ENCODE results near the gene PTPRD. TPM values are rescaled to one million over a fixed set of nuclear protein-coding genes. Genes with fewer than 3 reads are reported as not detected.

The PTPRD gene
- total RNA-seq, 4 donors from 2014 or later, result 19.6 to 78.9 (median 45.6) TPM

- TF ChIP-seq, protein P1, sequence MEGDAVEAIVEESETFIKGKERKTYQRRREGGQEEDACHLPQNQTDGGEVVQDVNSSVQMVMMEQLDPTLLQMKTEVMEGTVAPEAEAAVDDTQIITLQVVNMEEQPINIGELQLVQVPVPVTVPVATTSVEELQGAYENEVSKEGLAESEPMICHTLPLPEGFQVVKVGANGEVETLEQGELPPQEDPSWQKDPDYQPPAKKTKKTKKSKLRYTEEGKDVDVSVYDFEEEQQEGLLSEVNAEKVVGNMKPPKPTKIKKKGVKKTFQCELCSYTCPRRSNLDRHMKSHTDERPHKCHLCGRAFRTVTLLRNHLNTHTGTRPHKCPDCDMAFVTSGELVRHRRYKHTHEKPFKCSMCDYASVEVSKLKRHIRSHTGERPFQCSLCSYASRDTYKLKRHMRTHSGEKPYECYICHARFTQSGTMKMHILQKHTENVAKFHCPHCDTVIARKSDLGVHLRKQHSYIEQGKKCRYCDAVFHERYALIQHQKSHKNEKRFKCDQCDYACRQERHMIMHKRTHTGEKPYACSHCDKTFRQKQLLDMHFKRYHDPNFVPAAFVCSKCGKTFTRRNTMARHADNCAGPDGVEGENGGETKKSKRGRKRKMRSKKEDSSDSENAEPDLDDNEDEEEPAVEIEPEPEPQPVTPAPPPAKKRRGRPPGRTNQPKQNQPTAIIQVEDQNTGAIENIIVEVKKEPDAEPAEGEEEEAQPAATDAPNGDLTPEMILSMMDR (IDR thresholded peaks at IDR 0.05), result no peak
- no peak for TF ChIP-seq POLR2A (IDR thresholded peaks at IDR 0.05)
- Histone ChIP-seq H3K36me3 (no peaks in the 10 kb centered on the region), H3K27me3 (no peaks in the 10 kb centered on the region), H3K4me3 (replicated peaks in 1 of 3) (no peak overlapping the region), H3K27ac (no peak overlapping the region), H3K9me3 (no peaks in the 10 kb centered on the region), H3K4me1 (no peaks in the 10 kb centered on the region)
- 55 to 57% methylated on average over 1 of the region's 1 CpG for WGBS, 2 donors
- intact Hi-C loops (cut with DNase I), result no loop called here
- DNase-seq, result no peak
Observed at GRCh38 chr9:8668751-8669150, 1944.1 kb downstream of the PTPRD start.

- no peak for TF ChIP-seq POLR2A (IDR thresholded peaks at IDR 0.05)
- TF ChIP-seq, protein P1 (IDR thresholded peaks at IDR 0.05), result no peak
- H3K36me3 ChIP-seq, result no peaks in the 10 kb centered on the region
- H3K4me3 ChIP-seq (replicated peaks in 1 of 3), result no peak overlapping the region
- no peak overlapping the region for H3K27ac ChIP-seq
- no peaks in the 10 kb centered on the region for H3K27me3 ChIP-seq
- intact Hi-C loops (cut with DNase I), result no loop called here
- DNase-seq, result no peak
- WGBS, 2 donors, result 91 to 92% methylated on average over 3 of the region's 3 CpGs
- no peaks in the 10 kb centered on the region for H3K4me1 ChIP-seq
- H3K9me3 ChIP-seq, result no peaks in the 10 kb centered on the region
Observed at GRCh38 chr9:8668231-8668630, 1944.6 kb downstream of the PTPRD start.

GRCh38 chr9:8666060-8666459 is 1946.7 kb downstream of the PTPRD start:
- intact Hi-C loops (cut with DNase I), result no loop called here
- TF ChIP-seq POLR2A (IDR thresholded peaks at IDR 0.05), result no peak
- TF ChIP-seq, protein P1 (IDR thresholded peaks at IDR 0.05), result no peak
- H3K27ac ChIP-seq, result no peak overlapping the region
- no peaks in the 10 kb centered on the region for H3K36me3 ChIP-seq
- no peak overlapping the region for H3K4me3 ChIP-seq (replicated peaks in 1 of 3)
- no peaks in the 10 kb centered on the region for H3K9me3 ChIP-seq
- DNase-seq, result no peak
- no peaks in the 10 kb centered on the region for H3K27me3 ChIP-seq
- no peaks in the 10 kb centered on the region for H3K4me1 ChIP-seq

- intact Hi-C loops (cut with DNase I), result no loop called here
- peak; percentile 52 to 73 for DNase-seq
- Histone ChIP-seq H3K27me3 (no peaks in the 10 kb centered on the region), H3K4me3 (replicated peaks in 1 of 3) (no peak overlapping the region), H3K27ac (no peak overlapping the region), H3K36me3 (no peaks in the 10 kb centered on the region), H3K4me1 (no peaks in the 10 kb centered on the region), H3K9me3 (no peaks in the 10 kb centered on the region)
- TF ChIP-seq POLR2A (IDR thresholded peaks at IDR 0.05), result no peak
- TF ChIP-seq, protein P1 (IDR thresholded peaks at IDR 0.05), result no peak
Observed at GRCh38 chr9:8660383-8660782, 1952.4 kb downstream of the PTPRD start.

DNA sequence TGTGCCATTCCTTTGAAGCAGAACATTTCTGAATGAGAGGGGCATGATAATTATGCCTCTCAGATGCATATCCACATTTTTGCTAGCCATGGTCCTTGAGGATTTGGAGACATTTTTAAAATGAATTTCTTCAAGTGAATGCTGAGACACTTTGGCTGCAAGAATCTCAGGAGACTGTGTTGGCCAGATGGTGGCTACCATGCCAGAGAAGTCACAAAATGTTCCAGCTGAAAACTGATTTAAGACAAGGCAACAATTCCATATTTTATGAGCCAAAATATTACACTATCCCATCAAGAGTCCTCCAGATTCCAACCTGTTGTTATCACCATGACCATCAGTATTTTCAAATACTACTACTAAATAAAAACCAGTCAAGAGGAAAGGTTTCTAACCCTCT is 1953.7 kb downstream of the PTPRD start:
- no peak overlapping the region for H3K27ac ChIP-seq
- H3K36me3 ChIP-seq, result no peaks in the 10 kb centered on the region
- TF ChIP-seq, protein P1 (IDR thresholded peaks at IDR 0.05), result no peak
- TF ChIP-seq POLR2A (IDR thresholded peaks at IDR 0.05), result no peak
- DNase-seq, result no peak
- no peaks in the 10 kb centered on the region for H3K4me1 ChIP-seq
- H3K9me3 ChIP-seq, result no peaks in the 10 kb centered on the region
- H3K4me3 ChIP-seq (replicated peaks in 1 of 3), result no peak overlapping the region
- intact Hi-C loops (cut with DNase I), result no loop called here
- H3K27me3 ChIP-seq, result no peaks in the 10 kb centered on the region

Data from thyroid gland (tissue), 4 donors.